ENCODE results near the gene ACTMAP.

Gene ACTMAP

DNA sequence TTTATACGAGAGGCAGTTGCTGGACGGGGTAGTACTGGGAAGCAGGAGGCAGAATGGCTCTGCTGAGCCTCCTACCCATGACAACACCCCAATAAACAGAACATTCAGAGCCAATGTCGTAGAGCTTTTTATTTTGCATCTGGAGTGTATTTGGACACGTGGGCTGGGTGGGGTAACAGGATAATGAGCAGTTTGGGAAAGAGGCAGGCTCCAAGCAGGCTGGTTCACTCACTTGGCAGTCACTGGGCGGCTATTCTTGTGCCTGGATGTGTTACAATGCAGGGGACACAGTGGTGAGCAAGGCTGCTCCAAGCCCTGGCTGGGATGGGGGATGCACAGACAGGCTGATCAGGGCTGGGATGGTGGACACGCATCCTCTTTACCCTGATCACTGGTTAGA lies 9.5 kb downstream of the ACTMAP start:
- TF ChIP-seq, protein P1, sequence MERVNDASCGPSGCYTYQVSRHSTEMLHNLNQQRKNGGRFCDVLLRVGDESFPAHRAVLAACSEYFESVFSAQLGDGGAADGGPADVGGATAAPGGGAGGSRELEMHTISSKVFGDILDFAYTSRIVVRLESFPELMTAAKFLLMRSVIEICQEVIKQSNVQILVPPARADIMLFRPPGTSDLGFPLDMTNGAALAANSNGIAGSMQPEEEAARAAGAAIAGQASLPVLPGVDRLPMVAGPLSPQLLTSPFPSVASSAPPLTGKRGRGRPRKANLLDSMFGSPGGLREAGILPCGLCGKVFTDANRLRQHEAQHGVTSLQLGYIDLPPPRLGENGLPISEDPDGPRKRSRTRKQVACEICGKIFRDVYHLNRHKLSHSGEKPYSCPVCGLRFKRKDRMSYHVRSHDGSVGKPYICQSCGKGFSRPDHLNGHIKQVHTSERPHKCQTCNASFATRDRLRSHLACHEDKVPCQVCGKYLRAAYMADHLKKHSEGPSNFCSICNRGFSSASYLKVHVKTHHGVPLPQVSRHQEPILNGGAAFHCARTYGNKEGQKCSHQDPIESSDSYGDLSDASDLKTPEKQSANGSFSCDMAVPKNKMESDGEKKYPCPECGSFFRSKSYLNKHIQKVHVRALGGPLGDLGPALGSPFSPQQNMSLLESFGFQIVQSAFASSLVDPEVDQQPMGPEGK (CRISPR knock-in tag; IDR thresholded peaks at IDR 0.05; ENCODE audit: borderline replicate concordance): no peak
- TF ChIP-seq ZNF565 (CRISPR knock-in tag; conservative IDR thresholded peaks at IDR 0.05; ENCODE audit: low read depth) (no peak), ZNF8 (CRISPR knock-in tag; IDR thresholded peaks at IDR 0.05) (no peak), GLIS3 (CRISPR knock-in tag; IDR thresholded peaks at IDR 0.05) (no peak)
- TF ChIP-seq, protein P2, sequence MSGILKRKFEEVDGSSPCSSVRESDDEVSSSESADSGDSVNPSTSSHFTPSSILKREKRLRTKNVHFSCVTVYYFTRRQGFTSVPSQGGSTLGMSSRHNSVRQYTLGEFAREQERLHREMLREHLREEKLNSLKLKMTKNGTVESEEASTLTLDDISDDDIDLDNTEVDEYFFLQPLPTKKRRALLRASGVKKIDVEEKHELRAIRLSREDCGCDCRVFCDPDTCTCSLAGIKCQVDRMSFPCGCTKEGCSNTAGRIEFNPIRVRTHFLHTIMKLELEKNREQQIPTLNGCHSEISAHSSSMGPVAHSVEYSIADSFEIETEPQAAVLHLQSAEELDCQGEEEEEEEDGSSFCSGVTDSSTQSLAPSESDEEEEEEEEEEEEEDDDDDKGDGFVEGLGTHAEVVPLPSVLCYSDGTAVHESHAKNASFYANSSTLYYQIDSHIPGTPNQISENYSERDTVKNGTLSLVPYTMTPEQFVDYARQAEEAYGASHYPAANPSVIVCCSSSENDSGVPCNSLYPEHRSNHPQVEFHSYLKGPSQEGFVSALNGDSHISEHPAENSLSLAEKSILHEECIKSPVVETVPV (CRISPR knock-in tag; IDR thresholded peaks at IDR 0.05): no peak
- TF ChIP-seq, protein P3, sequence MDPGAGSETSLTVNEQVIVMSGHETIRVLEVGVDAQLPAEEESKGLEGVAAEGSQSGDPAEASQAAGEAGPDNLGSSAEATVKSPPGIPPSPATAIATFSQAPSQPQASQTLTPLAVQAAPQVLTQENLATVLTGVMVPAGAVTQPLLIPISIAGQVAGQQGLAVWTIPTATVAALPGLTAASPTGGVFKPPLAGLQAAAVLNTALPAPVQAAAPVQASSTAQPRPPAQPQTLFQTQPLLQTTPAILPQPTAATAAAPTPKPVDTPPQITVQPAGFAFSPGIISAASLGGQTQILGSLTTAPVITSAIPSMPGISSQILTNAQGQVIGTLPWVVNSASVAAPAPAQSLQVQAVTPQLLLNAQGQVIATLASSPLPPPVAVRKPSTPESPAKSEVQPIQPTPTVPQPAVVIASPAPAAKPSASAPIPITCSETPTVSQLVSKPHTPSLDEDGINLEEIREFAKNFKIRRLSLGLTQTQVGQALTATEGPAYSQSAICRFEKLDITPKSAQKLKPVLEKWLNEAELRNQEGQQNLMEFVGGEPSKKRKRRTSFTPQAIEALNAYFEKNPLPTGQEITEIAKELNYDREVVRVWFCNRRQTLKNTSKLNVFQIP (CRISPR knock-in tag; IDR thresholded peaks at IDR 0.05; ENCODE audit: borderline replicate concordance, low read depth): no peak
- TF ChIP-seq, protein P4, sequence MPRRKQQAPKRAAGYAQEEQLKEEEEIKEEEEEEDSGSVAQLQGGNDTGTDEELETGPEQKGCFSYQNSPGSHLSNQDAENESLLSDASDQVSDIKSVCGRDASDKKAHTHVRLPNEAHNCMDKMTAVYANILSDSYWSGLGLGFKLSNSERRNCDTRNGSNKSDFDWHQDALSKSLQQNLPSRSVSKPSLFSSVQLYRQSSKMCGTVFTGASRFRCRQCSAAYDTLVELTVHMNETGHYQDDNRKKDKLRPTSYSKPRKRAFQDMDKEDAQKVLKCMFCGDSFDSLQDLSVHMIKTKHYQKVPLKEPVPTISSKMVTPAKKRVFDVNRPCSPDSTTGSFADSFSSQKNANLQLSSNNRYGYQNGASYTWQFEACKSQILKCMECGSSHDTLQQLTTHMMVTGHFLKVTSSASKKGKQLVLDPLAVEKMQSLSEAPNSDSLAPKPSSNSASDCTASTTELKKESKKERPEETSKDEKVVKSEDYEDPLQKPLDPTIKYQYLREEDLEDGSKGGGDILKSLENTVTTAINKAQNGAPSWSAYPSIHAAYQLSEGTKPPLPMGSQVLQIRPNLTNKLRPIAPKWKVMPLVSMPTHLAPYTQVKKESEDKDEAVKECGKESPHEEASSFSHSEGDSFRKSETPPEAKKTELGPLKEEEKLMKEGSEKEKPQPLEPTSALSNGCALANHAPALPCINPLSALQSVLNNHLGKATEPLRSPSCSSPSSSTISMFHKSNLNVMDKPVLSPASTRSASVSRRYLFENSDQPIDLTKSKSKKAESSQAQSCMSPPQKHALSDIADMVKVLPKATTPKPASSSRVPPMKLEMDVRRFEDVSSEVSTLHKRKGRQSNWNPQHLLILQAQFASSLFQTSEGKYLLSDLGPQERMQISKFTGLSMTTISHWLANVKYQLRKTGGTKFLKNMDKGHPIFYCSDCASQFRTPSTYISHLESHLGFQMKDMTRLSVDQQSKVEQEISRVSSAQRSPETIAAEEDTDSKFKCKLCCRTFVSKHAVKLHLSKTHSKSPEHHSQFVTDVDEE (CRISPR knock-in tag; IDR thresholded peaks at IDR 0.05): no peak

DNA sequence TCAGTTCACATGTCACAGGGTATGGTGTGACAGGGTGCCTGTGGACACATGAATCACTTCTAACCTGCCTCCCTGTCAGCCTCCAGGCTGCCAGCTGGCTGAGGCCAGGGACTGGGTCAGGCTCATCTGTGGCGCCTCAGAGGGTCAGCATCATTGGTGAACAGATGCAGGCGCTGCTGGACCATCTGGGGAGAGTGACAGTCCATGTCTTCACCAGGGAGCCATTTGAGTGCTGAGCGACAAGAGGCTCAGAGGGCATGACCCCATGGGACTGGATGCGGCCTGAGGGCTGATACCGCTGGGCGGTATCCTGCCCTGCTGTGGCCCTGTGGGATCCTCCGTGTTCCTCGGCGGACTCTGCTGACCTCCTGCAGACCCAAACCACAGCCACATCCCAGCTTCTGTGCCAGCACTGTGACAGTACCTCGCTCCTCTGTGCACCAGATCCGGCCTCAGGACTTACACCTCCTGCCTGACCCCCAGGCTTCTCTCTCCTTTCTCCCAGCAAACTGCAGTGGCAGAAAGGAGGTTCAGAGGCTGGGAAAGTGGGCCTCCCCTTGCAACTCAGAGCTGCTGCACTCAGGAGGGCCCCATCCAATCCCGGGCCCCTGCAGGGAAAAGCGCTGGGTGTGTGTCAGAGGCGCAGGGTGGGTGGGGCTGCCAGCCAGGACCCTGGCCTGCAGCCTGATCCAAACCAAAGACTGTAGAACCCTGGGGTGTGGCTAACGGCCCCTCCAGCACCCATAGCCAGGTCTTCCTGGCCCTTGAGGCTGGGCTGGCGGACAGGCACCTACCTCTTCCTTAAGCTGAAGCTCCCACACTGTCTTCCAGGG lies 10.2 kb downstream of the ACTMAP start:
- ATAC-seq: peak; percentile 5; the same call in 2 of the 3 replicates
- TF ChIP-seq GLIS3 (CRISPR knock-in tag; IDR thresholded peaks at IDR 0.05) (no peak), ARNTL (CRISPR knock-in tag; IDR thresholded peaks at IDR 0.05; ENCODE audit: borderline replicate concordance, low read depth) (no peak), RARB (CRISPR knock-in tag; IDR thresholded peaks at IDR 0.05) (no peak), PPARA (CRISPR knock-in tag; IDR thresholded peaks at IDR 0.05; ENCODE audit: borderline replicate concordance) (no peak), BACH2 (CRISPR knock-in tag; IDR thresholded peaks at IDR 0.05; ENCODE audit: borderline replicate concordance) (no peak)
- TF ChIP-seq, protein P5, sequence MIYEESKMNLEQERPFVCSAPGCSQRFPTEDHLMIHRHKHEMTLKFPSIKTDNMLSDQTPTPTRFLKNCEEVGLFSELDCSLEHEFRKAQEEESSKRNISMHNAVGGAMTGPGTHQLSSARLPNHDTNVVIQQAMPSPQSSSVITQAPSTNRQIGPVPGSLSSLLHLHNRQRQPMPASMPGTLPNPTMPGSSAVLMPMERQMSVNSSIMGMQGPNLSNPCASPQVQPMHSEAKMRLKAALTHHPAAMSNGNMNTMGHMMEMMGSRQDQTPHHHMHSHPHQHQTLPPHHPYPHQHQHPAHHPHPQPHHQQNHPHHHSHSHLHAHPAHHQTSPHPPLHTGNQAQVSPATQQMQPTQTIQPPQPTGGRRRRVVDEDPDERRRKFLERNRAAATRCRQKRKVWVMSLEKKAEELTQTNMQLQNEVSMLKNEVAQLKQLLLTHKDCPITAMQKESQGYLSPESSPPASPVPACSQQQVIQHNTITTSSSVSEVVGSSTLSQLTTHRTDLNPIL (CRISPR knock-in tag; IDR thresholded peaks at IDR 0.05; ENCODE audit: low read depth): no peak
- TF ChIP-seq, protein P2 (CRISPR knock-in tag; IDR thresholded peaks at IDR 0.05): no peak
- TF ChIP-seq, protein P3 (CRISPR knock-in tag; IDR thresholded peaks at IDR 0.05; ENCODE audit: borderline replicate concordance, low read depth): no peak

More for the DNA sequence above, 9.5 kb downstream of the ACTMAP start:
- ATAC-seq: peak; percentile 9; the same call in 2 of the 3 replicates

Data from SK-N-SH treated with all-trans-retinoic acid at 6 μM for 48 hours (cell line).